ENCODE measurements around the gene ZNF516.
"Not testable (repeated sequence)": the region's sequence is repeated elsewhere in the genome, so short reads cannot be mapped to it uniquely, and the experiment has no call there.

The ZNF516 gene

GRCh38 chr18:76495006-76495370 is at the start of gene ZNF516:
Gene ZNF516, minus strand, starts transcription at chr18:76495242. Its CDS starts 52,188 bp downstream, at chr18:76443054.
- peak; percentile 50 to 66 for DNase-seq

DNA sequence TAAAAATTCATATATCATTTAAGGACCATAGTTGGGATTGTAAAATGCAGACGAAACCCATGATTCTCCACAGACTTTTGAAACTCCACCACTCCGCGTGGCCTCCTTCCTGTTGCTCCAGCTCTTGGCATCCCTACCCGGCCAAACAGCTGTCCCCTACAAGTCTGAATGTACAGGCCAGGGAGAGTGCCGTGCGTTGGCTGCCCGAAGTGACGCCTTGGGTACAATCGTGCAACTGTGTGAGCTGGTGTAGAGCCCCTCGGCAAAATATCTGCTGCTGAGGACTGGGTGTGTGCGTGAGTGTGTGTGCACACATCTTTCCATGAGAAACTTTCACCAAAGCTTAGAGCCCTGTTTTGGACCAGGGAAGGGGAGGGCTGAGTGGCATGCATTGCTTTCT is 43.8 kb upstream of the ZNF516 start:
- no peak for DNase-seq

GRCh38 chr18:76537621-76538020 is 42.6 kb upstream of the ZNF516 start:
- DNase-seq, result no peak

DNA sequence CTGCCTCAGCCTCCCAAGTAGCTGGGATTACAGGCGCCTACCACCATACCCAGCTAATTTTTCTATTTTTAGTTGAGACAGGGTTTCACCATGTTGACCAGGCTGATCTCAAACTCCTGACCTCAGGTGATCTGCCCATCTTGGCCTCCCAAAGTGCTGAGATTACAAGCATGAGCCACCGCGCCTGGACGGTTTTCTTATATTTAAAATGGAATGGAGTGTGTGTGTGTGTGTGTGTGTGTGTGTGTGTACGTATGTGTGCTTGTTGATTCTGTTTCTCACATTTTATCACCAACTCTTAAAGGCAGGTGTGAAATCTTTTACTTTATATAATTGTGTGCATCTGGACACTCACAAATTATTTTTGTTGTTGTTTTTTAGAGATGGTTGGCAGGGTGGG is 41.6 kb upstream of the ZNF516 start:
- not testable (repeated sequence) for DNase-seq

- no peak for DNase-seq
These were observed 37.8 kb upstream of the ZNF516 start for GRCh38 chr18:76532875-76533274.

DNA sequence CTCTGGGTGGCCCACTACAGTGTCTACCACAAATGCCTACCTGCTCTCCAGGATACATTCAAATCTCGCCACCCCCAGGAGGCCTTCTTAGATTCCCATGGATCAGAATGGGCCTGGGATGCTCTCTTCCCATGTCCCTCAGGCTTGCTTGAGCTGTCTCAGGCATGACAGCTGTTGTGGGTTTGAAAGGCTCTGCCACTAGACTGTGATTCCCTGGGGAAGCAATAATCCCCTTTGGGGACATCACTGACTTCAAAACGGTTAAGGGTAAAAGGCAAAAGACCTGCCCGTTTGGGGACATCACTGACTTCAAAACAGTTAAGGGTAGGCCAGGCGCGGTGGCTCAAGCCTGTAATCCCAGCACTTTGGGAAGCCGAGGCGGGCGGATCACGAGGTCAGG is 35.8 kb upstream of the ZNF516 start:
- DNase-seq, result no peak

DNA sequence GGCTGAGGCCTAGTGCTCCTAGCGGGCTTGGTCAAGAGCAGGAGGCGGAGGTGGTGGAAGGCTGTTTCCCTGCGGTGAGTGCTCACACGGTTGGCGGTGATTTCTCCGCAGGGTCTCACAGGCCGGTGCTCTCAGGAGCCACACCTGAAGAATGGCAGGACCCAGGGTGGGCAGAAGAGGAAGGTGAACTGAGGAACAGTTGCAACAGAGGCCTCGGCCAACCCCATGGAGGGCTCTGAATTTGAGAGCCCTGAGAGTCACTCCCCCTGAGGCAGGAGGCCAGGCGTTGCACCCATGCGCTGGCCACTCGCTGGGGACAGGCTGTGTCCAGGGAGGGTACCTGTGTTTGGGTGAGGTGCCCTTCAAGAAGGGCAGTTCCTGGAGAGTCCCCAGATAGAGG is 35.3 kb upstream of the ZNF516 start:
- DNase-seq, result no peak

- no peak for DNase-seq
These were observed 34.4 kb upstream of the ZNF516 start for GRCh38 chr18:76529433-76529811.

- DNase-seq, result peak in 1 of 2 experiments; percentile 36
These were observed 33.7 kb upstream of the ZNF516 start for GRCh38 chr18:76528477-76529432.

- DNase-seq, result no peak
These were observed 30.9 kb upstream of the ZNF516 start for GRCh38 chr18:76525911-76526310.

GRCh38 chr18:76524900-76525698 is 30.1 kb upstream of the ZNF516 start:
- peak; percentile 96 to 99 for DNase-seq

GRCh38 chr18:76524477-76524876 is 29.4 kb upstream of the ZNF516 start:
- no peak for DNase-seq

DNA sequence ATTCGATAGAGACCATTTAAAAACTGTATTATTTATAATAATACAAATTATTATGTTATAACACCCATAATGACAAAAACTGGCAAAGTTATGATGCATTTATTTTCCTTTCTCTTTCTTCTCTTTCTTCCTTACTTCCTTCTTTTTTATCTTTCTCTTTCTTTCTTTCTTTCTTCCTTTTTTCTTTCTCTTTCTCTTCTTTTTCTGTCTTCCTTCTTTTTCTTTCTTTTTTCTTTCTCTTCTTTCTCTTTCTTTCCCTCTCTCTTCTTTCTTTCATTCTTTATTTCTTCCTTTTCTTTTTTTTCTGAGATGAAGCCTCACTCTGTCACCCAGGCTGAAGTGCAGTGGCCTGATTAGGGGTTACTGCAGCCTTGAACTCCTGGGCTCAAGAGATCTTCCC is 27.5 kb upstream of the ZNF516 start:
- no peak for DNase-seq

GRCh38 chr18:76522122-76522503 is 27.1 kb upstream of the ZNF516 start:
- no peak for DNase-seq

DNA sequence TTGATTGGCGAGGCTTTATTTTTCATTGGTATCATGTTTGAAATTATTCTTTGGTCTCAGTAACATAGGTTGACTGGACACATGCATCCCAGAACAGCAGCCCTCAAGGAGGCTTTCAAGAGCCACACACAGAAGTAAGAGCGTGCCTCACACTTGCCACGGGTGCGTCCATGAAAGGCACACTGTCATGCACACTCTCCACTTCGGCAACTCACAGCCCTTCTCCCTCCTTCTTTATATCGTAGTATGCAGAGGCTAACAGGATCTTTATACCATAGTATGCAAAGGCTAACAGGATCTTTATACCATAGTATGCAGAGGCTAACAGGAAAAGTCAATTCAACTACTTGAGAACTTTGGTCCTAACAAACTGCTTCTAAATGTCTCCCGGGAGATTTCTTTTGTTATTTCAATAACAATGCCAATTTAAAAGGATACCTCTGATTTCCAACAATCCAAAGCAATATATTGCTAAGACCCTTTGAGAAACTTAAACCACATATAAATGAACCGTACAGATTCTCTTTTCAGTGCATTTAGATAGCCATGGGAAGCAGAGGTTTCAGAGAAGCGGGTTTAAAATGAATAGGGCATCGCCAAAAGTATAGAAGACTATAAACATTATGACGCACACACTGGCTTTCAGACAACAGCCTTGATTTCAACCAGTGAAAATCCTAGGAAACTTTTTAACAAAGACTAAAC is 26.5 kb upstream of the ZNF516 start:
- no peak for DNase-seq

DNA sequence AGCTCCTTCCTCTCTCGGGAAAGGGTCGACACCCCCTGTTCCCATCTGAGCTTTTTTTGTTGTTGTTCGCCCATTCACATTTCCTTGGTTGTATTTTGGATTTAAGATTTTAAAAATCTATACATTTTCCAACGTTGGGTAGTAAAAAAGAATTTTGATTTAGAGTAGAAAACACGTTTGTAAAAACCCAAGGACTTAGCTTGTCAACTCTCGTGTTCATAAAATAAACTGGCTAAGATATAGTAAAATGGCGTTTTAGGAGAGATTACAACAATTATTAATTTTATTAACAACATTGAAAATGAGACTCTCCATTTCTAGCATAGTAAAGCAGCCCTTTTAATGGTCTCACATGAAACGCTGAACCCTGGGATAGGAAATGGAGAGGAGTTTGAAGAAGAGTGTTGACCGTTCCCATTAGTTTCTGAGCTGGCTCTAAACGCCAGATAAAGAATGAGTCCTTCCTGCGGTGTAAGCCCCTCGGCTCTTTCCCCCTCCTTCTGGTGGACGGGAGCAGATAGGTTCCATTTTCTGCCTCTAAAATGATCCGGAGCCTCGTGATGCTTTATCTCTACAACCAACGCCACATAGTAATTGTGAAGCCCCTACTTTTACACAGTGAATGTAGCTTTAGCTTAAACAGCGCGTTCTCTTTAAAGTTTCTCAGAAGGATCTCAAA is 24.0 kb upstream of the ZNF516 start:
- peak in 1 of 2 experiments; percentile 38 for DNase-seq

DNA sequence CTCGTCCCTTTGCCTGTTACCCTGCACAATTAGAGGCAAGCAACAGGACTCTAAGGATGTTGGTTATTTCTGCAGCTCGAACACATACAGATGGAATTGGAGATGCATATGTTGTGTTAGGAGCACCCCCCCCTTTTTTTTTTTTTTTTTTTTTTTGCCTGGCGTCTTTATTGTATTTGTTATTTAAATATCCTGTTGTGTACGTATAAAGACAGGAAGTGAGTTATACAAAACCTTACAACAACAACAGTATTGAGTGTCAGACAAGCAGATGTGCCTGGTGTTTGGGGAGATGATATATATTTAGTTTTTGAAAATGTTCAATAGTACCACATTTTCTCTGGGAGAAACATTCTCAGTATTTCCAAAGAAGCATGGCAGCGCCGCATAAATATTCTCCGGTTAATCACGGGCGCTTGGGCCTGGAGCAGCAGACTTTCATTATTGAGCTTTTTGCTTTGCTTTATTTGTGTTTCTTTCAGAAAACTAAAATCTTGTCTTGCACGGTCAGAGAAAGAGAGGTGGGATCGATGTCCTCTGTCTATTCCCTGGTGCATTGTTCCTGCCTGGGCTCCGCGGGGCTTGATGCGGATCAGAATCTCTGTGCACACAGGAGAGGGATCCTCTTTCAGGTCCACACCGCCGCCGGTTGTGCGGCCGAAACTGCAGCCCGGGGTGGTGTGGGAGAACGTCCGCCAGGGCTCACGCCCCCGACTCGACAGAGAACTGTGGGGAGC is 23.2 kb upstream of the ZNF516 start:
- DNase-seq, result peak; percentile 57 to 67

- DNase-seq, result no peak
These were observed 20.5 kb upstream of the ZNF516 start for GRCh38 chr18:76515576-76515975.

DNA sequence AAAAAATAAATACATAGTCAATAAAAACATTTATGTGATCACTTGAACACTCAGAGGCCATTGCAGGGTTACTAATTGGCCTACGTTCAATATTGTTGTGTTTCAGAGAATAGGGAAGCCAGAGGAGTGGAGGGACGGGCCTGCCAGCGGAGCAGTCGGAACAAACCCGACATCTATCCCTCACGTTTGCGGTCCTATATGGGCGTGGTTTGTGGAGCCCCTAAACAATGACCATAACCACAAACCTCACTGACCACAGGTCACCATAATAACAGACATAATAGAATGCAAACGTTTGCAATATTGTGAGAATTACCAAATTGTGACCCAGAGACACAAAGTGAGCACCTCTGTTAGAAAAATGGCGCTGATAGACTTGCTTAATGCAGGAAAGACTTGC is 19.5 kb upstream of the ZNF516 start:
- no peak for DNase-seq

DNA sequence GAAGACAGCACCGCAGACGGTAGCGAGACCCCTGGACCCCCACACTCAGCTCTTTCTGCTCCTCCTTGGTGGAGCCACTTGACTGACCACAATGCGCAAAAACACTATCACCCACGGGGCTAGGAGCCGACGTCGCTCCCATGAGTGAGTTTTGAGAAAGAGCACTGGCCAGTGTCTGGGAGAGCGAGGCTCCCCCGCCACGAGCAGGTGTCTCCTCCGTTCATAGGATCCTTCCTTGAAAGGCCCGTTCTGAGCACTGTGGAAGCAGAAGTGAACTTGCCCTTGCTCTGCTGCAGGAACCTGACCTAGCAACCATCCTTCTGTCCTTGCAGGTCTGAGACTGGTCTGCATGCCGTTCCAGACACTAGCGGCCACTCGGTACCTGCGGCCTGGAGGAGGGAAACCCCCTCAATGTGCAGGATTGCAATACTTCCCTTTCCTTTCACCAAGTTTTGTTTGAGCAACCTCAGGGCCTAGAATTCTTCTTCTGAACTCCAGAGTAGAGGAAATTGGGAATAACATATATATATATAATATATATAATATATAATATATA is 12.9 kb upstream of the ZNF516 start:
- no peak for DNase-seq

GRCh38 chr18:76506974-76507764 is 12.1 kb upstream of the ZNF516 start:
- no peak for DNase-seq
